HepG2 (cell line): ENCODE data around the gene KHK. TPM values are rescaled to one million over a fixed set of nuclear protein-coding genes. Genes with fewer than 3 reads are reported as not detected.

Experiments
- CEBPG ChIP-seq: IDR thresholded peaks from 2 replicates; pipeline ENCODE4 v1.6.1; 2016
- DZIP1 ChIP-seq: sonication (generic); formaldehyde crosslinking; IDR thresholded peaks from 2 replicates; pipeline ENCODE4 v1.5.0; 2020; ENCODE audit warnings: mild to moderate bottlenecking, missing genetic modification reagents
- HNF4G ChIP-seq, 2 experiments: sonication (generic) in 1 of 2; formaldehyde crosslinking in 1 of 2; IDR thresholded peaks; 2 replicates each; pipeline versions ENCODE4 v1.4.0 to v1.6.1; 2011 to 2020; ENCODE audit warnings: borderline replicate concordance in 2 of 2, low read depth in 2 of 2, mild to moderate bottlenecking in 2 of 2, low read length in 1 of 2, missing genetic modification reagents in 1 of 2, moderate library complexity in 1 of 2
- HNRNPH1 ChIP-seq: fragments of 200-400 bp; formaldehyde crosslinking; optimal IDR thresholded peaks from 2 replicates; pipeline ENCODE3; 2017; ENCODE audit warnings: mild to moderate bottlenecking, low read depth, low read length
- NFIC ChIP-seq: IDR thresholded peaks from 2 replicates; pipeline ENCODE4 v1.6.1; 2012; ENCODE audit warnings: mild to moderate bottlenecking, low read length, inconsistent platforms
- SNAPC2 ChIP-seq: sonication (generic); formaldehyde crosslinking; IDR thresholded peaks from 2 replicates; pipeline ENCODE4 v1.8.1; 2022; ENCODE audit warnings: mild to moderate bottlenecking, missing genetic modification reagents
- SRSF1 ChIP-seq: fragments of 200-400 bp; formaldehyde crosslinking; optimal IDR thresholded peaks from 2 replicates; pipeline ENCODE3; 2017; ENCODE audit warnings: mild to moderate bottlenecking, low read depth, low read length, moderate library complexity
- STAT6 ChIP-seq: sonication (generic); formaldehyde crosslinking; IDR thresholded peaks from 2 replicates; pipeline ENCODE4 v1.4.0; 2020; ENCODE audit warnings: missing genetic modification reagents, mild to moderate bottlenecking, borderline replicate concordance
- ZBTB20 ChIP-seq: sonication (generic); formaldehyde crosslinking; IDR thresholded peaks from 2 replicates; pipeline ENCODE4 v1.8.1; 2023; ENCODE audit warnings: missing genetic modification reagents, low read depth, mild to moderate bottlenecking, borderline replicate concordance
- ZGPAT ChIP-seq: IDR thresholded peaks from 2 replicates; pipeline ENCODE4 v1.6.1; 2016; ENCODE audit warnings: mild to moderate bottlenecking
- ZNF124 ChIP-seq: sonication (generic); formaldehyde crosslinking; IDR thresholded peaks from 2 replicates; pipeline ENCODE4 v1.4.0; 2020; ENCODE audit warnings: missing genetic modification reagents
- ZNF205 ChIP-seq: IDR thresholded peaks from 2 replicates; pipeline ENCODE4 v1.6.1; 2018; ENCODE audit warnings: missing biosample characterization, missing genetic modification reagents
- ZNF296 ChIP-seq: sonication (generic); formaldehyde crosslinking; conservative IDR thresholded peaks from 2 replicates; pipeline ENCODE4 v1.5.0; 2020; ENCODE audit warnings: mild to moderate bottlenecking, missing genetic modification reagents
- ZSCAN21 ChIP-seq: sonication (generic); formaldehyde crosslinking; IDR thresholded peaks from 2 replicates; pipeline ENCODE4 v1.8.0; 2022; ENCODE audit warnings: mild to moderate bottlenecking, missing genetic modification reagents, moderate library complexity, borderline replicate concordance
- polyA plus RNA-seq, 8 experiments: library from polyadenylated mRNA; depleted of rRNA in 3 of 8; stranded (reverse) in 7 of 8; unstranded in 1 of 8; fragments of >200 nt; fragmentation: Illumina TruSeq in 4 of 8; extraction: Trizol in 4 of 8; gene quantifications; 2 replicates each; pipeline versions ENCODE4 v1.2.1 to v1.2.3, GENCODE V29; 2011 to 2016; ENCODE audit warnings: low read depth in 4 of 8, missing spikeins in 1 of 8, mixed read lengths in 1 of 8; ENCODE audit not compliant: insufficient read depth in 1 of 8
- total RNA-seq, 5 experiments: library from RNA; depleted of rRNA; stranded (reverse); fragments of >200 nt; fragmentation: Illumina TruSeq; extraction: Trizol; gene quantifications; 2 replicates each; pipeline ENCODE4 v1.2.3, GENCODE V29; 2016; ENCODE audit warnings: low read depth in 1 of 5
- TF ChIP-seq, protein P1 (sequence below): fragments of 450-650 bp; IDR thresholded peaks from 2 replicates; pipeline ENCODE4 v1.6.1; 2017
- TF ChIP-seq, protein P2 (sequence below): sonication (generic); formaldehyde crosslinking; IDR thresholded peaks from 2 replicates; pipeline ENCODE4 v1.8.0; 2022; ENCODE audit warnings: mild to moderate bottlenecking, missing genetic modification reagents; ENCODE audit not compliant: insufficient replicate concordance
- TF ChIP-seq, protein P3 (sequence below): sonication (generic); formaldehyde crosslinking; IDR thresholded peaks from 2 replicates; pipeline ENCODE4 v1.8.1; 2022; ENCODE audit warnings: mild to moderate bottlenecking, missing genetic modification reagents

Gene KHK
- total and polyA plus RNA-seq, 2 of the 13 experiments (the other 11 are each of a cell fraction or from before 2014, with no cell fraction given): 40.9 to 99.2 TPM

GRCh38 chr2:27092696-27093429 lies 6.3 kb downstream of the KHK start (continued):
- TF ChIP-seq, protein P1, sequence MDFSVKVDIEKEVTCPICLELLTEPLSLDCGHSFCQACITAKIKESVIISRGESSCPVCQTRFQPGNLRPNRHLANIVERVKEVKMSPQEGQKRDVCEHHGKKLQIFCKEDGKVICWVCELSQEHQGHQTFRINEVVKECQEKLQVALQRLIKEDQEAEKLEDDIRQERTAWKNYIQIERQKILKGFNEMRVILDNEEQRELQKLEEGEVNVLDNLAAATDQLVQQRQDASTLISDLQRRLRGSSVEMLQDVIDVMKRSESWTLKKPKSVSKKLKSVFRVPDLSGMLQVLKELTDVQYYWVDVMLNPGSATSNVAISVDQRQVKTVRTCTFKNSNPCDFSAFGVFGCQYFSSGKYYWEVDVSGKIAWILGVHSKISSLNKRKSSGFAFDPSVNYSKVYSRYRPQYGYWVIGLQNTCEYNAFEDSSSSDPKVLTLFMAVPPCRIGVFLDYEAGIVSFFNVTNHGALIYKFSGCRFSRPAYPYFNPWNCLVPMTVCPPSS: no peak
- TF ChIP-seq ZNF124 (CRISPR knock-in tag): no peak; the same call in 1 of the 2 replicates
- TF ChIP-seq HNRNPH1: no peak
- TF ChIP-seq DZIP1: peak; percentile 79; the same call in 1 of the 2 replicates
- TF ChIP-seq SNAPC2 (CRISPR knock-in tag): peak; percentile 89
- peak; percentile 62 for TF ChIP-seq ZGPAT
- peak; percentile 84 for TF ChIP-seq ZNF205 (CRISPR knock-in tag)
- peak; percentile 62; the same call in 1 of the 2 replicates for TF ChIP-seq NFIC
- peak; percentile 76 for TF ChIP-seq ZBTB20 (CRISPR knock-in tag)
- TF ChIP-seq SRSF1: peak; percentile 53
- TF ChIP-seq CEBPG: peak; percentile 38; the same call in 1 of the 2 replicates
- TF ChIP-seq, protein P2, sequence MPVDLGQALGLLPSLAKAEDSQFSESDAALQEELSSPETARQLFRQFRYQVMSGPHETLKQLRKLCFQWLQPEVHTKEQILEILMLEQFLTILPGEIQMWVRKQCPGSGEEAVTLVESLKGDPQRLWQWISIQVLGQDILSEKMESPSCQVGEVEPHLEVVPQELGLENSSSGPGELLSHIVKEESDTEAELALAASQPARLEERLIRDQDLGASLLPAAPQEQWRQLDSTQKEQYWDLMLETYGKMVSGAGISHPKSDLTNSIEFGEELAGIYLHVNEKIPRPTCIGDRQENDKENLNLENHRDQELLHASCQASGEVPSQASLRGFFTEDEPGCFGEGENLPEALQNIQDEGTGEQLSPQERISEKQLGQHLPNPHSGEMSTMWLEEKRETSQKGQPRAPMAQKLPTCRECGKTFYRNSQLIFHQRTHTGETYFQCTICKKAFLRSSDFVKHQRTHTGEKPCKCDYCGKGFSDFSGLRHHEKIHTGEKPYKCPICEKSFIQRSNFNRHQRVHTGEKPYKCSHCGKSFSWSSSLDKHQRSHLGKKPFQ (CRISPR knock-in tag): peak; percentile 100
- no peak; the same call in 1 of the 2 replicates for TF ChIP-seq STAT6 (CRISPR knock-in tag)
- TF ChIP-seq, protein P3, sequence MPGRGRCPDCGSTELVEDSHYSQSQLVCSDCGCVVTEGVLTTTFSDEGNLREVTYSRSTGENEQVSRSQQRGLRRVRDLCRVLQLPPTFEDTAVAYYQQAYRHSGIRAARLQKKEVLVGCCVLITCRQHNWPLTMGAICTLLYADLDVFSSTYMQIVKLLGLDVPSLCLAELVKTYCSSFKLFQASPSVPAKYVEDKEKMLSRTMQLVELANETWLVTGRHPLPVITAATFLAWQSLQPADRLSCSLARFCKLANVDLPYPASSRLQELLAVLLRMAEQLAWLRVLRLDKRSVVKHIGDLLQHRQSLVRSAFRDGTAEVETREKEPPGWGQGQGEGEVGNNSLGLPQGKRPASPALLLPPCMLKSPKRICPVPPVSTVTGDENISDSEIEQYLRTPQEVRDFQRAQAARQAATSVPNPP: no peak
- TF ChIP-seq ZNF296 (CRISPR knock-in tag): no peak; the same call in none of the 2 replicates
- TF ChIP-seq HNF4G (IDR thresholded peaks at IDR 0.05; ENCODE audit: borderline replicate concordance, low read depth, low read length): peak; percentile 98
- TF ChIP-seq HNF4G (CRISPR knock-in tag; IDR thresholded peaks at IDR 0.05; ENCODE audit: borderline replicate concordance, low read depth): peak; percentile 98
- TF ChIP-seq ZSCAN21: peak; percentile 96
